RWPE2 (cell line): ENCODE measurements around the gene RC3H1.

ENCODE experiments used
- ATAC-seq: fragments of 200-7000 bp; cut with Tn5 transposase; 3 replicates; pipeline ENCODE4 v1.9.1; 2021; ENCODE audit warnings: low read depth
- DNase-seq: peaks from one replicate; pipeline ENCODE4 v3.0.0-alpha.2; 2020; ENCODE audit warnings: low spot score
- H3K27ac ChIP-seq: fragments of 450-650 bp; 2 replicates; pipeline ENCODE4 v1.5.1; 2017; ENCODE audit warnings: mild to moderate bottlenecking; ENCODE audit not compliant: poor library complexity, severe bottlenecking
- H3K27me3 ChIP-seq: fragments of 250-450 bp; sonication (Bioruptor Pico); 2 replicates; pipeline ENCODE4 v1.5.1; 2021; ENCODE audit warnings: mild to moderate bottlenecking, moderate library complexity; ENCODE audit not compliant: insufficient read depth, poor library complexity, severe bottlenecking
- H3K36me3 ChIP-seq: fragments of 250-450 bp; sonication (Bioruptor Pico); 2 replicates; pipeline ENCODE4 v1.5.1; 2020; ENCODE audit warnings: low read depth, mild to moderate bottlenecking, moderate library complexity
- H3K4me1 ChIP-seq: fragments of 250-450 bp; sonication (Bioruptor Pico); 2 replicates; pipeline ENCODE4 v1.5.1; 2021; ENCODE audit warnings: mild to moderate bottlenecking, moderate library complexity; ENCODE audit not compliant: insufficient read depth, poor library complexity, severe bottlenecking
- H3K4me3 ChIP-seq: fragments of 250-450 bp; sonication (Bioruptor Pico); 2 replicates; pipeline ENCODE4 v1.5.1; 2021; ENCODE audit warnings: mild to moderate bottlenecking, moderate library complexity; ENCODE audit not compliant: severe bottlenecking
- H3K9me3 ChIP-seq: fragments of 250-450 bp; sonication (Bioruptor Pico); 2 replicates; pipeline ENCODE4 v1.5.1; 2021; ENCODE audit warnings: mild to moderate bottlenecking, moderate library complexity; ENCODE audit not compliant: severe bottlenecking
- TF ChIP-seq, protein P1 (sequence below): fragments of 450-650 bp; IDR thresholded peaks from one replicate; pipeline ENCODE4 v1.5.1; 2017; ENCODE audit warnings: mild to moderate bottlenecking, moderate library complexity; ENCODE audit not compliant: poor library complexity, severe bottlenecking

Gene RC3H1

DNA sequence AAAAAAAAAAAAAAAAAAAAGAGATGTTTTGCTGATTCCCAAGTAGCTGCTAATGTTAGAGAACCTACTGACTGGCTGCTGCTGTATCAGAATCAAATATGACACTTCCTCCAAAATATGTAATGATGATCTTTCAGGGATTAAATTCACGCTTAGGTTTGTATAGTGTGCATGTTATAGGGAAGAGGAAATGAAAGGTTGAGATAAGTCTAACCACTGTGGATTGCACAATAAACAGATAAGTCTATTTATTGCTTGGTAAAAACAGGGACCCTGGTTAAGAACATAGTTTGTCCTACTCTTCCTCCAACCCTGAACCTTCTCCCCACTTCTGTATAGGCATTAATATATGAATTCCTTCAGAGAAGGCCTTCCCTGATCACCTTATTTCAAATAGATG lies 13.2 kb downstream of the RC3H1 start:
- Histone ChIP-seq H3K27ac (no peak overlapping the region), H3K36me3 (no peaks in the 10 kb centered on the region; the same call in 1 of the 2 replicates), H3K4me1 (no peaks in the 10 kb centered on the region), H3K9me3 (no peaks in the 10 kb centered on the region), H3K27me3 (no peaks in the 10 kb centered on the region), H3K4me3 (no peak overlapping the region)
- TF ChIP-seq, protein P1, sequence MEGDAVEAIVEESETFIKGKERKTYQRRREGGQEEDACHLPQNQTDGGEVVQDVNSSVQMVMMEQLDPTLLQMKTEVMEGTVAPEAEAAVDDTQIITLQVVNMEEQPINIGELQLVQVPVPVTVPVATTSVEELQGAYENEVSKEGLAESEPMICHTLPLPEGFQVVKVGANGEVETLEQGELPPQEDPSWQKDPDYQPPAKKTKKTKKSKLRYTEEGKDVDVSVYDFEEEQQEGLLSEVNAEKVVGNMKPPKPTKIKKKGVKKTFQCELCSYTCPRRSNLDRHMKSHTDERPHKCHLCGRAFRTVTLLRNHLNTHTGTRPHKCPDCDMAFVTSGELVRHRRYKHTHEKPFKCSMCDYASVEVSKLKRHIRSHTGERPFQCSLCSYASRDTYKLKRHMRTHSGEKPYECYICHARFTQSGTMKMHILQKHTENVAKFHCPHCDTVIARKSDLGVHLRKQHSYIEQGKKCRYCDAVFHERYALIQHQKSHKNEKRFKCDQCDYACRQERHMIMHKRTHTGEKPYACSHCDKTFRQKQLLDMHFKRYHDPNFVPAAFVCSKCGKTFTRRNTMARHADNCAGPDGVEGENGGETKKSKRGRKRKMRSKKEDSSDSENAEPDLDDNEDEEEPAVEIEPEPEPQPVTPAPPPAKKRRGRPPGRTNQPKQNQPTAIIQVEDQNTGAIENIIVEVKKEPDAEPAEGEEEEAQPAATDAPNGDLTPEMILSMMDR, result no peak
- DNase-seq (no peak), ATAC-seq (no peak)

DNA sequence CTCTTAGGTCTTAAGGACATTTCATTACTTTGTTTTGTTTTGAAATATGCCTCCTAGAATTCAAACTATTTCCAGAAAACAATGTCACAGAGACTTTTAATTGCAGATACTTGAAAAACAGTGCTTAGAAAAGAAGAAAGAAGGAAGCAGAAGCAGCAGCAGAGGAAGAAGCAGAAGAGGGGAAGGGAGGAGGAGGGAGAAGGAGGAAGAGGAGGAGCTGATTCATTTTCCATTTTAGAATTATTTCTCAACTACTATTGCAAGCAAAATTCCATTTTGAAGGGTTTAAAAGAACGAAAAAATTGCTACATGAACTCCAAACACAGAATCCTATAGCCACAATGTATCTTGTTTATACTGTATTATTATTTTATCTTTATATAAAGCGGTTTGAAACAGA lies 13.9 kb downstream of the RC3H1 start:
- Histone ChIP-seq H3K27me3 (no peaks in the 10 kb centered on the region), H3K9me3 (no peaks in the 10 kb centered on the region), H3K36me3 (no peaks in the 10 kb centered on the region; the same call in 1 of the 2 replicates), H3K4me1 (no peaks in the 10 kb centered on the region), H3K4me3 (no peak overlapping the region), H3K27ac (no peak overlapping the region)
- ATAC-seq (no peak), DNase-seq (no peak)
- TF ChIP-seq, protein P1, result no peak

DNA sequence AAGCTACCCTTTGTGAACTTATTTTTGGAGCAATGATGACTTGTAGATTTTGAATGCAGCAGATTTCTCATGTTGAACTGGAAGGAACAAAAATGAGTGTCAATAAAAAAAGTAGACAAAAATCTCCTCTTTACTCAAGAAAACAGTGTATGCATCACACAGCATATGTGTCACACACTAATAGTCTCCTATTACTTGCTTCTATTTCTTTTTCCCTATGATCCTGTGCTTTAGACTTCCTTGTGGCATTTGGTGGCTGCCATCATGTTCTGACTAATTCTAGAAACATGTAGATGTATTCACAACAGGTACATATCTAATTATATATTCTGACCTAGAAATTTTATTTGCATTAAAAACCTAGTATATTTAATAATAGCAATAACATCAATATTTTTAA lies 14.3 kb downstream of the RC3H1 start:
- TF ChIP-seq, protein P1, result no peak
- Histone ChIP-seq H3K27ac (no peak overlapping the region), H3K36me3 (no peaks in the 10 kb centered on the region; the same call in 1 of the 2 replicates), H3K27me3 (no peaks in the 10 kb centered on the region), H3K4me1 (no peaks in the 10 kb centered on the region), H3K4me3 (no peak overlapping the region), H3K9me3 (no peaks in the 10 kb centered on the region)
- DNase-seq (no peak), ATAC-seq (no peak)

DNA sequence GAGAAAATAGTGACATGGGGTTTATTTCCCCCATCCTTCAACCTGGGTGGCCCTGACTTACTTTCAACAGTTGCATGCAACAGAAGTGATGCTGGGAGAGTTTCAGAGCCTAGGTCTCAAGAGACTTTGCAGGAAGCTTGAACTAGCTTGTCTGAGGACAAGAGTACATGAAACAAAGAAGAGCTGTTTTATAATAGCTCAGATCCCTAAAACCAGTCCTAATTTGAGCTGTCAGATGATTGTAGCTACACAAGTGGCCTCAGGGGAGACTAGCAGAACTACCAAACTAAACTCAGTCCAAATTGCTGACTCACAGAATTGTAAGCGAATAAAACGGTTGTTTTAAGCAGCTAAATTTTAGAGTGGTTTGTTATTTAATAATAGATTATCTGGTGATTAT lies 17.1 kb downstream of the RC3H1 start:
- Histone ChIP-seq H3K9me3 (no peaks in the 10 kb centered on the region), H3K27me3 (no peaks in the 10 kb centered on the region), H3K4me3 (no peak overlapping the region), H3K4me1 (no peaks in the 10 kb centered on the region), H3K27ac (no peak overlapping the region), H3K36me3 (no peaks in the 10 kb centered on the region; the same call in 1 of the 2 replicates)
- TF ChIP-seq, protein P1, result no peak
- ATAC-seq, result no peak
- DNase-seq, result no peak

DNA sequence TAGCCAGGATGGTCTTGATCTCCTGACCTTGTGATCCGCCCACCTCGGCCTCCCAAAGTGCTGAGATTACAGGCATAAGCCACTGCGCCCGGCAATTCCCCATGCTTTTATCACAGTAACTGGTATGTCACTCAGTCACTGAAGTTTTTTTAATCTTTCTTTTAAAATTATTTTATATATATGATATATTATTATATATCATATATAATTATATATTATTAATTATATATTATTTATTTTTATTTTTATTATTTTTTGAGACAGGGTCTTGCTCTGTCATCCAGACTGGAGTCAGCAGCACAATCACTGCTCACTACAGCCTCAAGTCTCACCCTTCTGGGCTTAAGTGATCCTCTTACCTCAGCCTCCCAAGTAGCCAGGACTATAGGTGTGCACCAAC lies 18.3 kb downstream of the RC3H1 start:
- no peak for DNase-seq

More for the DNA sequence above, 18.3 kb downstream of the RC3H1 start:
- Histone ChIP-seq H3K36me3 (peaks cover 6% of the 10 kb centered on the region), H3K27ac (no peak overlapping the region), H3K4me3 (no peak overlapping the region), H3K27me3 (no peaks in the 10 kb centered on the region), H3K9me3 (no peaks in the 10 kb centered on the region), H3K4me1 (no peaks in the 10 kb centered on the region)
- ATAC-seq, result no peak
- TF ChIP-seq, protein P1, result no peak
